IMR-90 (cell line): ENCODE data around the gene SIAH2. TPM values are rescaled to one million over a fixed set of nuclear protein-coding genes. Genes with fewer than 3 reads are reported as not detected.

Experiments used
- ATAC-seq: fragments of 200-7000 bp; cut with Tn5 transposase; 2 replicates; pipeline ENCODE4 v1.9.1; 2020; ENCODE audit warnings: low read depth, mild to moderate bottlenecking, moderate library complexity
- BruUV-seq: library from RNA; stranded (reverse); fragments of 400-500 nt; replicated peaks from 2 replicates; lab custom pipeline; 2021; lab: Mats Ljungman, UMichigan
- CTCF ChIA-PET: fragments of 300-600 bp; formaldehyde crosslinking; extraction: SDS; loops from one replicate; lab custom pipeline; 2021; ENCODE audit warnings: antibody characterized with exemption; lab: Yijun Ruan, JAX
- POLR2A ChIA-PET: fragments of 300-600 bp; sonication (Branson Sonifier 250); formaldehyde crosslinking; loops from one replicate; lab custom pipeline; 2022; ENCODE audit warnings: antibody characterized with exemption; ENCODE audit not compliant: unreplicated experiment; lab: Charles Lee
- DNase-seq: peaks from one replicate; pipeline ENCODE4 v3.0.0; 2013
- H2AFZ ChIP-seq: replicated peaks from 2 replicates; pipeline ENCODE3; 2013; ENCODE audit warnings: low read length, mild to moderate bottlenecking; ENCODE audit not compliant: poor library complexity
- H2AK5ac ChIP-seq: 2 replicates; pipeline ENCODE4 v1.6.1; 2013; ENCODE audit warnings: low read depth, low read length, inconsistent platforms
- H2AK9ac ChIP-seq: replicated peaks from 2 replicates; pipeline ENCODE3; 2013; ENCODE audit warnings: mild to moderate bottlenecking, low read depth, low read length, moderate library complexity; ENCODE audit not compliant: poor library complexity
- H2BK120ac ChIP-seq: 2 replicates; pipeline ENCODE4 v1.6.1; 2013; ENCODE audit warnings: low read depth, low read length, inconsistent platforms
- H2BK15ac ChIP-seq: 3 replicates; pipeline ENCODE4 v1.6.1; 2013; ENCODE audit warnings: low read depth, low read length, inconsistent platforms
- H2BK20ac ChIP-seq: 2 replicates; pipeline ENCODE4 v1.6.1; 2013; ENCODE audit warnings: low read depth, mild to moderate bottlenecking, inconsistent platforms, low read length, moderate library complexity
- H2BK5ac ChIP-seq: 2 replicates; pipeline ENCODE4 v1.6.1; 2013; ENCODE audit warnings: mild to moderate bottlenecking, low read depth, low read length, inconsistent platforms; ENCODE audit not compliant: poor library complexity, severe bottlenecking
- H3K14ac ChIP-seq: replicated peaks from 2 replicates; pipeline ENCODE4 v1.6.1; 2013; ENCODE audit warnings: low read depth, low read length, inconsistent platforms
- H3K18ac ChIP-seq: 2 replicates; pipeline ENCODE4 v1.6.1; 2013; ENCODE audit warnings: low read depth, low read length, control low read depth
- H3K23ac ChIP-seq: 2 replicates; pipeline ENCODE4 v1.6.1; 2013; ENCODE audit warnings: low read depth, low read length, inconsistent platforms
- H3K27ac ChIP-seq: 2 replicates; pipeline ENCODE4 v1.5.1; 2013; ENCODE audit warnings: mild to moderate bottlenecking, control low read depth, low read length; ENCODE audit not compliant: insufficient read depth
- H3K27me3 ChIP-seq: 2 replicates; pipeline ENCODE4 v1.6.1; 2013; ENCODE audit warnings: low read length; ENCODE audit not compliant: control insufficient read depth, insufficient read depth
- H3K36me3 ChIP-seq: 2 replicates; pipeline ENCODE4 v1.6.1; 2013; ENCODE audit warnings: low read length, mixed read lengths; ENCODE audit not compliant: control insufficient read depth, insufficient read depth
- H3K4ac ChIP-seq: 2 replicates; pipeline ENCODE4 v1.6.1; 2013; ENCODE audit warnings: low read depth, low read length, inconsistent platforms
- H3K4me1 ChIP-seq: 2 replicates; pipeline ENCODE4 v1.6.1; 2013; ENCODE audit warnings: low read length, mixed read lengths; ENCODE audit not compliant: control insufficient read depth, insufficient read depth
- H3K4me2 ChIP-seq: 2 replicates; pipeline ENCODE4 v1.6.1; 2013; ENCODE audit warnings: low read depth, mild to moderate bottlenecking, control low read depth, low read length, moderate library complexity
- H3K4me3 ChIP-seq: 2 replicates; pipeline ENCODE4 v1.5.1; 2013; ENCODE audit warnings: low read depth, mild to moderate bottlenecking, control low read depth, low read length, moderate library complexity; ENCODE audit not compliant: insufficient read depth
- H3K56ac ChIP-seq: 2 replicates; pipeline ENCODE4 v1.6.1; 2013; ENCODE audit warnings: low read length, inconsistent platforms; ENCODE audit not compliant: insufficient read depth; ENCODE audit errors: extremely low read depth
- H3K79me1 ChIP-seq, 2 experiments: 2 replicates each; pipeline ENCODE4 v1.6.1; 2013; ENCODE audit warnings: low read length in 2 of 2, inconsistent platforms in 1 of 2, low read depth in 1 of 2
- H3K9ac ChIP-seq: 2 replicates; pipeline ENCODE4 v1.6.1; 2013; ENCODE audit warnings: low read depth, low read length, control low read depth
- H3K9me1 ChIP-seq: 2 replicates; pipeline ENCODE4 v1.6.1; 2013; ENCODE audit warnings: low read length, inconsistent platforms; ENCODE audit not compliant: insufficient read depth
- H3K9me3 ChIP-seq: 2 replicates; pipeline ENCODE4 v1.6.1; 2013; ENCODE audit warnings: low read length; ENCODE audit not compliant: control insufficient read depth, insufficient read depth
- H4K20me1 ChIP-seq: 2 replicates; pipeline ENCODE4 v1.6.1; 2013; ENCODE audit warnings: low read length, inconsistent platforms; ENCODE audit not compliant: insufficient read depth
- H4K5ac ChIP-seq: 2 replicates; pipeline ENCODE4 v1.6.1; 2013; ENCODE audit warnings: mild to moderate bottlenecking, low read depth, low read length, control low read depth
- H4K8ac ChIP-seq, 2 experiments: 2 replicates each; pipeline ENCODE4 v1.6.1; 2013; ENCODE audit warnings: low read depth in 2 of 2, low read length in 2 of 2, control low read depth in 1 of 2, inconsistent platforms in 1 of 2
- H4K91ac ChIP-seq: 2 replicates; pipeline ENCODE4 v1.6.1; 2013; ENCODE audit warnings: low read depth, low read length, inconsistent platforms; ENCODE audit not compliant: insufficient read depth
- MAFK ChIP-seq: IDR thresholded peaks from 2 replicates; pipeline ENCODE4 v1.6.1; 2012; ENCODE audit warnings: low read depth, low read length, improper control_type of control experiment
- MAZ ChIP-seq: IDR thresholded peaks from 2 replicates; pipeline ENCODE4 v1.6.1; 2012; ENCODE audit warnings: low read depth, mild to moderate bottlenecking, low read length, improper control_type of control experiment, moderate library complexity, borderline replicate concordance
- NFE2L2 ChIP-seq: fragments of 150-350 bp; IDR thresholded peaks from 2 replicates; pipeline ENCODE4 v1.6.1; 2016; ENCODE audit warnings: low read depth, mild to moderate bottlenecking, low read length
- POLR2A ChIP-seq: IDR thresholded peaks from 2 replicates; pipeline ENCODE4 v1.6.1; 2012; ENCODE audit warnings: mild to moderate bottlenecking, low read depth, low read length
- RAD21 ChIP-seq: IDR thresholded peaks from 2 replicates; pipeline ENCODE4 v1.6.1; 2012; ENCODE audit warnings: low read length, improper control_type of control experiment
- WGBS, 2 experiments: methylation state at CpG; one replicate each; pipeline versions ENCODE4 v1.1.5 to v1.1.7; 2013; ENCODE audit warnings: missing lambda C conversion rate in 2 of 2; ENCODE audit not compliant: insufficient read length in 1 of 2; ENCODE audit errors: extremely low coverage in 2 of 2; 5-methylcytosine and 5-hydroxymethylcytosine counted together
- dilution Hi-C: fragments of 300-500 bp; cut with HindIII; formaldehyde crosslinking; loops from one replicate; pipeline ENCODE4 v1.14.3; 2018; ENCODE audit warnings: low sequenced_read_pairs; ENCODE audit not compliant: unreplicated experiment
- in situ Hi-C: fragments of 300-500 bp; cut with MboI; formaldehyde crosslinking; loops from 3 replicates; pipeline ENCODE4 v1.14.3; 2019; ENCODE audit warnings: low sequenced_read_pairs, inconsistent platforms, mixed read lengths
- intact Hi-C: fragments of 100-400 bp; cut with micrococcal nuclease; formaldehyde crosslinking; loops from 2 replicates; pipeline ENCODE4 v1.10.0; 2022
- polyA plus RNA-seq, 3 experiments: library from polyadenylated mRNA; depleted of rRNA; stranded (reverse); fragments of >200 nt; gene quantifications; 2 replicates each; pipeline ENCODE4 v1.2.3, GENCODE V29; 2012; ENCODE audit warnings: low replicate concordance in 1 of 3
- total RNA-seq: library from RNA; depleted of rRNA; stranded (reverse); fragments of >200 nt; gene quantifications from 2 replicates; pipeline ENCODE4 v1.2.3, GENCODE V29; 2012
- TF ChIP-seq, protein P1 (sequence below): fragments of 150-350 bp; IDR thresholded peaks from 2 replicates; pipeline ENCODE4 v1.6.1; 2017; ENCODE audit warnings: mild to moderate bottlenecking, antibody characterized with exemption, low read length, low read depth

Gene SIAH2
- total and polyA plus RNA-seq, 2 of the 4 experiments (the other 2 are of a cell fraction), result 24.7 to 61.8 TPM

DNA sequence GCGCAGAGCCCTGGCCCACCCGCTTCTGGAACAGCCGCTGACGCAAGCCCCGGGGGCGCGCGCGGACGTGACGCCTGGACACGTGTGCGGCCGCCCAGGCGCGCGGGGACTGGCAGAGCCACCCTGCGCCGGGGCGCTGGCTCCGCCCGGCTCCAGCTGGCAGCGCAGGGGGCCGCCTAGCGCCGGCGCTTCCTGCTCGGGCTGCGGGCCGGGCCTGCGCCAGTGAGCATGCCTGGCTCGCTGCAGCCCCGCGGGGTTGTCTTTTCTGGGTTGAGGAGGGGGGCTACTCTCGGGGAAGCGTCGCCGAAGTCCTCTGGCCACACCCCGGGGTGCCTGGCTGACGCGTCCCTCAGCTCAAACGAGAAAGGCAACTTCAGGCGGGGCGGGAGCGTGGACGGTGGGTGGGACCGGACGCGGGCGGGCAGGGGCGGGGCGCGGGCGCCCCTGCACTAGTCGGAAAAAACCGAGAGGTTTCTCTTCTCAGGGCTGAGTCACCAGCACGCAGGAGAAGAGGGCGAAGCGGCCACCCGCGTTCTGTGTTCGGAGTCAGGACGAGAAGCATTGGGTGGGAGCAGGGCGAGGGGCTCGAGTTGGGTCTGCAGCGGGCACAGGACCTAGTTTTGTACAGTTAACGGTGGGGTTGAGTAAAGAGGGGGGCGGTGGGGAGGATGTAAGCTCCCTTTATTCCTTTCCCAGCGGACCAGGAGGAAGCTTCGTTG lies at the start of gene SIAH2 (continued):
- no peak for TF ChIP-seq RAD21
- peak; percentile 87 for TF ChIP-seq POLR2A
- TF ChIP-seq, protein P1, sequence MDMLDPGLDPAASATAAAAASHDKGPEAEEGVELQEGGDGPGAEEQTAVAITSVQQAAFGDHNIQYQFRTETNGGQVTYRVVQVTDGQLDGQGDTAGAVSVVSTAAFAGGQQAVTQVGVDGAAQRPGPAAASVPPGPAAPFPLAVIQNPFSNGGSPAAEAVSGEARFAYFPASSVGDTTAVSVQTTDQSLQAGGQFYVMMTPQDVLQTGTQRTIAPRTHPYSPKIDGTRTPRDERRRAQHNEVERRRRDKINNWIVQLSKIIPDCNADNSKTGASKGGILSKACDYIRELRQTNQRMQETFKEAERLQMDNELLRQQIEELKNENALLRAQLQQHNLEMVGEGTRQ, result peak; percentile 93
- TF ChIP-seq MAZ, result peak; percentile 89

DNA sequence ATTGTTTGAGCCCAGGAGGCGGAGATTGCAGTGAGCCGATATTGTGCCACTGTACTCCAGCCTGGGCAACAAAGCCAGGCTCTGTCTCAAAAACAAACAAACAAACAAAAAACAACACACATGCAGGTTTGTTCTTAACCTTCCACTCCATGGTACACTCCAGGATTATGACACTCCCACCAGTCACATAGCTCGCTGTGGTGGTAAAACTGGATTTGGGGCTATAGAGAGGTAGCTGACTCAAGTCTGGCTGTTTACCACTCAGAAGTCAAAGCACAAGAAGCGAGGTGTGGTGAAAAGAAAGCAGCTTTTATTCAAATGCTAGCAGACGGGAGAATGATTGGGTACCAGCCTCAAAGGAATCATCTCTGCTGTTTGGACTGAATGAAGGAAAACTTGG lies 49.0 kb upstream of the SIAH2 start:
- DNase-seq (no peak), ATAC-seq (no peak)
- ChIA-PET POLR2A (no interaction called here), CTCF (no interaction called here)
- Histone ChIP-seq H3K23ac (no peak overlapping the region), H4K91ac (no peak overlapping the region), H3K4me1 (no peaks in the 10 kb centered on the region), H3K27ac (no peak overlapping the region), H3K9ac (no peak overlapping the region), H3K4ac (no peak overlapping the region), H2BK20ac (no peak overlapping the region), H2AK9ac (no peak overlapping the region), H3K4me2 (no peak overlapping the region), H3K18ac (no peak overlapping the region), H2AK5ac (no peak overlapping the region), H3K27me3 (peaks cover 17% of the 10 kb centered on the region), H4K8ac (no peak overlapping the region), H2AFZ (no peak overlapping the region), H4K20me1 (no peaks in the 10 kb centered on the region), H2BK120ac (no peak overlapping the region), H4K5ac (no peak overlapping the region), H3K79me1 (no peaks in the 10 kb centered on the region), H3K9me1 (no peaks in the 10 kb centered on the region), H3K14ac (no peak overlapping the region), H2BK5ac (no peak overlapping the region), H3K56ac (no peak overlapping the region), H3K4me3 (no peak overlapping the region), H3K9me3 (no peaks in the 10 kb centered on the region), H3K36me3 (no peaks in the 10 kb centered on the region), H2BK15ac (no peak overlapping the region)
- TF ChIP-seq MAFK (no peak), MAZ (no peak), NFE2L2 (no peak)
- dilution Hi-C loops (no loop called here), intact Hi-C loops (no loop called here), in situ Hi-C loops (no loop called here)
- 42% methylated on average over 2 of the region's 5 CpGs; no CpG with 5 or more reads in 1 of the 2 experiments for WGBS, 2 experiments
- BruUV-seq, result no TSS peak
